HG02623 (cell line): ENCODE data around the gene SLC6A17.

Experiments used
- ATAC-seq: cut with Tn5 transposase; IDR thresholded peaks from one replicate; pipeline ENCODE4 v1.9.1; 2021; ENCODE audit warnings: moderate library complexity; ENCODE audit not compliant: unreplicated experiment

SLC6A17 gene

GRCh38 chr1:110216844-110217444 is 66.7 kb downstream of the SLC6A17 start:
- ATAC-seq = no peak

- ATAC-seq = no peak
These were observed 67.8 kb downstream of the SLC6A17 start for GRCh38 chr1:110218137-110218536.

GRCh38 chr1:110218739-110219138 is 68.4 kb downstream of the SLC6A17 start:
- ATAC-seq = no peak

GRCh38 chr1:110220324-110220723 is 70.0 kb downstream of the SLC6A17 start:
- ATAC-seq = no peak

- no peak for ATAC-seq
These were observed 70.8 kb downstream of the SLC6A17 start for GRCh38 chr1:110221119-110221518.

DNA sequence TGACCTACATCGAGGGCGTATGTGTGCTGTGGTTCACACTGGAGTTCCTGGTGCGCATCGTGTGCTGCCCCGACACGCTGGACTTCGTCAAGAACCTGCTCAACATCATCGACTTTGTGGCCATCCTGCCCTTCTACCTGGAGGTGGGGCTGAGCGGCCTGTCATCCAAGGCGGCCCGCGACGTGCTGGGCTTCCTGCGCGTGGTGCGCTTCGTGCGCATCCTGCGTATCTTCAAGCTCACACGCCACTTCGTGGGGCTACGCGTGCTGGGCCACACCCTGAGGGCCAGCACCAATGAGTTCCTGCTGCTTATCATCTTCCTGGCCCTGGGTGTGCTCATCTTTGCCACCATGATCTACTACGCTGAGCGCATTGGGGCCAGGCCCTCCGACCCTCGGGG is 72.8 kb downstream of the SLC6A17 start:
- no peak for ATAC-seq

- no peak for ATAC-seq
These were observed 73.3 kb downstream of the SLC6A17 start for GRCh38 chr1:110223581-110223980.

- no peak for ATAC-seq
These were observed 74.1 kb downstream of the SLC6A17 start for GRCh38 chr1:110224240-110224995.

GRCh38 chr1:110225212-110225611 is 74.9 kb downstream of the SLC6A17 start:
- no peak for ATAC-seq

DNA sequence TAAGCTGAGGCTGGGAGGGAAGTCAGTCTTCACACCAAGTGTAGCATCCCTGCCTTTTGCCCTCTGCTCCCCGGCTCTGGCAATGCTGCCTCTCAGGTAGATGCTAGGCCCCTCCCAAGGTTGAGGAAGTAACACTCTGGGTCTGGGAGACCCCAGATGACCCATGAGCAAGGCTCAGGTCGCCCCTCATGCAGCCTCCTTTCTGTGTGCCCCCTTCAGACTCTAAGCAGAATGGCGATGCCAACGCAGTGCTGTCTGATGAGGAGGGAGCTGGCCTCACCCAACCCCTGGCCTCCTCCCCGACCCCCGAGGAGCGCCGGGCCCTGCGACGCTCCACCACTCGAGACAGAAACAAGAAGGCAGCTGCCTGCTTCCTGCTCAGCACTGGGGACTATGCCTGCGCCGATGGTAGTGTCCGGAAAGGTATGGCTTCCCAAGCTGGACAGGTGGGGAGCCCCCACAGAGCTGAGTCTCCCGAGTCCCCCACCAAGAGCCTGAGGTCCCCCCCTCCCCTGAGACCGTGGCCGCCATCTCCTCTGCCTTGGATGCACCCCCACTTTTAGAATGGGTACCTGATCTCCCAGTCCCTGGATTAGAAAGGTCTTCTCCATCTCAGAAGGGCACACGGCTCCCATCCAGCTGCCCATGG is 75.6 kb downstream of the SLC6A17 start:
- ATAC-seq = no peak

DNA sequence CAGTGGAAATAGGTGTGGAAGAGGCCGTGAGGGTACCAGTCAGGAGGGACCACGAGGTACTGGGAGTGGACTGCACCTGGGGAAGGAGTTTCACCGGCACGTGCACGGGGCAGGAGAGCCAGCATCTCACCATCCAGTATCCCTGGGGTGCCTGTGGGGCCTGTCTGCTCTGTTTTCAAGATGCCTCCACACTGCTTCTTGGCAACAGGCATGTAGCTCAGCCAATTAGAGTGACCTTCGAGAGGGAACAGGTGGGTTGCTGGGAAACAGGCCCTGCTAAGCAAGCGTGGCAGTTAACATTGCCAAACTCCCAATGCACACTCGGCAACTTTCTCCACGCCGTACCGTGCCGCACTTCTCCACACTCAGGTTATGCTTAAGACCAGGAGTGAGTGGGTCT is 77.5 kb downstream of the SLC6A17 start:
- no peak for ATAC-seq

GRCh38 chr1:110228381-110228780 is 78.1 kb downstream of the SLC6A17 start:
- no peak for ATAC-seq

- no peak for ATAC-seq
These were observed 78.6 kb downstream of the SLC6A17 start for GRCh38 chr1:110228869-110229268.

- no peak for ATAC-seq
These were observed 79.2 kb downstream of the SLC6A17 start for GRCh38 chr1:110229348-110230001.

GRCh38 chr1:110230381-110231199 is 80.3 kb downstream of the SLC6A17 start:
- ATAC-seq = no peak

GRCh38 chr1:110233861-110234260 is 83.6 kb downstream of the SLC6A17 start:
- ATAC-seq = no peak

GRCh38 chr1:110234691-110235090 is 84.4 kb downstream of the SLC6A17 start:
- no peak for ATAC-seq

DNA sequence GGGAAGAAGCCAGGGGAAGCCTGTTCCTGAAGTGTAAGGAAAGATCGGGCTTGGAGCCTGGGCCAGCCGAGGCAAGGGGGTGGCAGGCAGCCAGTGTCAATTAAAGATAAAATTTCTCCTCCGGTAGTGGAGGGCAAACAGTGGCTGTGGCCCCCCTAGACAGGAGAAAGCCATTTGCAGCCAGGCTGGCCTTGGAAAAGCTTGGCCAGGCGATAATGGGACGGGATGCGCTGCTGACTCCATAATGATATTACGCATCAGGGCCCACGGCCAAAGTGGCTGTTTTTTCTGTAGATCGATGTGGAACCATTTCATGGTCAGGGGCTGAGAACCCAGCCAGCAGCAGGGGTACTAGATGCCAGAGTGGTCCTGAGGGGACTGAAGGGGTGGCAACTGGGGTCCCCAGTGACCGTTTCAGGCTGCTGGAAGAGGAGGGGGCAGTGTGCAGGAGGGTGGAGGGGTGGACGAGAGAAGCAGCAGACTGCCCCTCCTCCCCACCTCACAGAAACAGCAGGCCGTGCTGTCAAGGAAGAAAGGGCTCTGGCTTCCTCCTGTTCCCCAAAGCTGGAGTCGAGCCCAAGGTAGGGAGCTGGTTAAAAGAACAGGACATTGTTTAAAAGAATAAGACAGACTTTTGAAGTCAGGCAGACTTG is 85.0 kb downstream of the SLC6A17 start:
- ATAC-seq = no peak

DNA sequence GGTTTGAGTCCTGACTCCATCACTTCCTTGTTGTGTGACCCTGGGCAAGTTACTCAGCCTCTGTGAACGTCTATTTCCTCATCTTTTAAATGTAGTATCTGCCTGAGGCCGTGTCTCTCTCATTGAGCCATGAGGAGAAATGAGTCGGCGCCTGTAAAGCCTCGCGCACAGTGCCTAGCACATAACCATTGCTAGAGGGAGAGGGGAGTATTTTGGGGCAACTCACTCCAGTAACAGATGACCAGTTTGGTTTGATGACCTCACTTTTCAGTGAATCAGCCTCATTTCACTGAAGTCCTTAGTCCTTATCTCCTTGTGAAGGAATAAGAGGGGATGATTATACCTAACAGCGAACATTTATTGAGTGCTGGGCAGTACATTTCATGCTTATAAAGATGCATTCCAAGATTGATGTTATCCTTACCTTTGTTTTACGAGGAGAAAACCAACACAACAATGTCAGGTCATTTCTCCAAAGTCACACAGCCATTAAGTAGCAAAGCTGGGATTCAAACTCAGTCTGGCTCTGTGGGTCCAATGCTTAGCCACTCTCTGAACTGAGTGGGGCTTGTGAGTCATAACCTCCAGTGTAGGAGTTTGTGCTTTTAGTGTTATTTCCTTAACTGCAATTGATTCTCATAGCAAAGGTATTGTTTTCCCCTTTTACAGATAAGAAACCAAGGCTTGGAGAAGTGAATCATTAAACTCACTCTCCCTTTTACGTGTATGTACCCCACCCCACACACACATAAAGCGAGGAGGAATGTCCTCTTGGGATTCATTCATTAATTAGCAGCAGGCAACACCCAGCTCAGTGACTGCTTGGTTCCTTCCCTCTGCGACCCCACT is 85.8 kb downstream of the SLC6A17 start:
- no peak for ATAC-seq
